ENCODE results near the gene EP400.

EP400 gene

GRCh38 chr12:132055535-132056096 lies 105.9 kb downstream of the EP400 start (continued):
- no peak for TF ChIP-seq ZSCAN18 (tag by site-specific recombination; IDR thresholded peaks at IDR 0.05)

DNA sequence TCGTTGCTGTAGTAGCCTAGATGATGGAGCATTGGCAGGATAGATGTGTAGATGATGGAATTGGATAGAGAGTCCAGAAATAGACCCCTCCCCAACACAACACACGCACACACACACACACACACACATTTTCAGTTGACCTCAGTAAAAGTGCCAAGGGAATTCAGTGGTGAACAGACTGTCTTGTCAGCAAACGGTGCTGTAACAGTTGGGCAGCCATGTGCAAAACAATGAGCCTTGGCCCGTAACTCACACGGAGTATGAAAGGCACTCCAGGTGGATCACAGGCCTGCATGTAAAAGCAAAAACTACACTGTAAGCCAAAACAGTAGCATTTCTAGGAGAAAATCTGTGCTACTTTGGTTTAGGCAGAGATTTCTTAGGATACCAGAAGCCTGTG lies 106.6 kb downstream of the EP400 start:
- H3K9me3 ChIP-seq (ENCODE audit: control insufficient read depth, insufficient read depth, low read depth, low read length): no peaks in the 10 kb centered on the region
- no peak overlapping the region for H3K27ac ChIP-seq (ENCODE audit: extremely low read depth, low read depth, low read length)
- TF ChIP-seq ZNF221 (tag by site-specific recombination; IDR thresholded peaks at IDR 0.05; ENCODE audit: borderline replicate concordance): no peak
- TF ChIP-seq, protein P1, sequence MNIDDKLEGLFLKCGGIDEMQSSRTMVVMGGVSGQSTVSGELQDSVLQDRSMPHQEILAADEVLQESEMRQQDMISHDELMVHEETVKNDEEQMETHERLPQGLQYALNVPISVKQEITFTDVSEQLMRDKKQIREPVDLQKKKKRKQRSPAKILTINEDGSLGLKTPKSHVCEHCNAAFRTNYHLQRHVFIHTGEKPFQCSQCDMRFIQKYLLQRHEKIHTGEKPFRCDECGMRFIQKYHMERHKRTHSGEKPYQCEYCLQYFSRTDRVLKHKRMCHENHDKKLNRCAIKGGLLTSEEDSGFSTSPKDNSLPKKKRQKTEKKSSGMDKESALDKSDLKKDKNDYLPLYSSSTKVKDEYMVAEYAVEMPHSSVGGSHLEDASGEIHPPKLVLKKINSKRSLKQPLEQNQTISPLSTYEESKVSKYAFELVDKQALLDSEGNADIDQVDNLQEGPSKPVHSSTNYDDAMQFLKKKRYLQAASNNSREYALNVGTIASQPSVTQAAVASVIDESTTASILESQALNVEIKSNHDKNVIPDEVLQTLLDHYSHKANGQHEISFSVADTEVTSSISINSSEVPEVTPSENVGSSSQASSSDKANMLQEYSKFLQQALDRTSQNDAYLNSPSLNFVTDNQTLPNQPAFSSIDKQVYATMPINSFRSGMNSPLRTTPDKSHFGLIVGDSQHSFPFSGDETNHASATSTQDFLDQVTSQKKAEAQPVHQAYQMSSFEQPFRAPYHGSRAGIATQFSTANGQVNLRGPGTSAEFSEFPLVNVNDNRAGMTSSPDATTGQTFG (tag by site-specific recombination; IDR thresholded peaks at IDR 0.05; ENCODE audit: borderline replicate concordance): no peak
- no peak for TF ChIP-seq ZNF416 (tag by site-specific recombination; IDR thresholded peaks at IDR 0.05)
- TF ChIP-seq HOXA7 (CRISPR knock-in tag; IDR thresholded peaks at IDR 0.05; ENCODE audit: borderline replicate concordance): no peak
- TF ChIP-seq ZBTB1 (tag by site-specific recombination; IDR thresholded peaks at IDR 0.05): no peak
- no peak for TF ChIP-seq ZNF776 (tag by site-specific recombination; IDR thresholded peaks at IDR 0.05; ENCODE audit: borderline replicate concordance)
- TF ChIP-seq, protein P2, sequence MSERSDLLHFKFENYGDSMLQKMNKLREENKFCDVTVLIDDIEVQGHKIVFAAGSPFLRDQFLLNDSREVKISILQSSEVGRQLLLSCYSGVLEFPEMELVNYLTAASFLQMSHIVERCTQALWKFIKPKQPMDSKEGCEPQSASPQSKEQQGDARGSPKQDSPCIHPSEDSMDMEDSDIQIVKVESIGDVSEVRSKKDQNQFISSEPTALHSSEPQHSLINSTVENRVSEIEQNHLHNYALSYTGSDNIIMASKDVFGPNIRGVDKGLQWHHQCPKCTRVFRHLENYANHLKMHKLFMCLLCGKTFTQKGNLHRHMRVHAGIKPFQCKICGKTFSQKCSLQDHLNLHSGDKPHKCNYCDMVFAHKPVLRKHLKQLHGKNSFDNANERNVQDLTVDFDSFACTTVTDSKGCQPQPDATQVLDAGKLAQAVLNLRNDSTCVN (tag by site-specific recombination; optimal IDR thresholded peaks at IDR 0.05): no peak
- TF ChIP-seq ZBTB48 (tag by site-specific recombination; IDR thresholded peaks at IDR 0.05): no peak
- TF ChIP-seq, protein P3, sequence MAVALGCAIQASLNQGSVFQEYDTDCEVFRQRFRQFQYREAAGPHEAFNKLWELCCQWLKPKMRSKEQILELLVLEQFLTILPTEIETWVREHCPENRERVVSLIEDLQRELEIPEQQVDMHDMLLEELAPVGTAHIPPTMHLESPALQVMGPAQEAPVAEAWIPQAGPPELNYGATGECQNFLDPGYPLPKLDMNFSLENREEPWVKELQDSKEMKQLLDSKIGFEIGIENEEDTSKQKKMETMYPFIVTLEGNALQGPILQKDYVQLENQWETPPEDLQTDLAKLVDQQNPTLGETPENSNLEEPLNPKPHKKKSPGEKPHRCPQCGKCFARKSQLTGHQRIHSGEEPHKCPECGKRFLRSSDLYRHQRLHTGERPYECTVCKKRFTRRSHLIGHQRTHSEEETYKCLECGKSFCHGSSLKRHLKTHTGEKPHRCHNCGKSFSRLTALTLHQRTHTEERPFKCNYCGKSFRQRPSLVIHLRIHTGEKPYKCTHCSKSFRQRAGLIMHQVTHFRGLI (tag by site-specific recombination; IDR thresholded peaks at IDR 0.05): no peak
- no peak for TF ChIP-seq ZNF169 (tag by site-specific recombination; IDR thresholded peaks at IDR 0.05)
- no peak for TF ChIP-seq ZNF843 (tag by site-specific recombination; IDR thresholded peaks at IDR 0.05)
- no peak for TF ChIP-seq ZNF2 (tag by site-specific recombination; IDR thresholded peaks at IDR 0.05)
- no peak for TF ChIP-seq ZNF24 (tag by site-specific recombination; IDR thresholded peaks at IDR 0.05)
- TF ChIP-seq ZNF121 (tag by site-specific recombination; IDR thresholded peaks at IDR 0.05): no peak
- no peak for TF ChIP-seq ZNF394 (tag by site-specific recombination; IDR thresholded peaks at IDR 0.05; ENCODE audit: borderline replicate concordance)
- no peak for TF ChIP-seq ZNF433 (tag by site-specific recombination; IDR thresholded peaks at IDR 0.05; ENCODE audit: low read depth)
- TF ChIP-seq ZBTB49 (tag by site-specific recombination; IDR thresholded peaks at IDR 0.05; ENCODE audit: low read depth): no peak
- no peak for TF ChIP-seq ZNF10 (tag by site-specific recombination; IDR thresholded peaks at IDR 0.05)
- TF ChIP-seq ZNF555 (tag by site-specific recombination; conservative IDR thresholded peaks at IDR 0.05): no peak
- CTCF ChIA-PET: no interaction called here
- POLR2A ChIA-PET: no interaction called here
- no peaks in the 10 kb centered on the region for H3K4me1 ChIP-seq (ENCODE audit: control insufficient read depth, insufficient read depth, low read length)
- H3K36me3 ChIP-seq (ENCODE audit: control insufficient read depth in 2 of 2, insufficient read depth in 1 of 2, low read length in 2 of 2): peaks cover 26 to 81% of the 10 kb centered on the region in 2 experiments
- no peak overlapping the region for H3K4me3 ChIP-seq (ENCODE audit: low read depth, low read length)
